OCI-LY3 (cell line): ENCODE measurements around the gene AANAT.

Source experiments
- H2AFZ ChIP-seq: fragments of 200-600, 300-600 bp; shearing (Covaris generic); 2 replicates; pipeline ENCODE4 v1.6.0; 2014; ENCODE audit warnings: antibody characterized with exemption, low read depth, low read length
- H3K27ac ChIP-seq: fragments of 200-600, 300-600 bp; sonication (generic); 2 replicates; pipeline ENCODE4 v1.5.1; 2014; ENCODE audit warnings: mild to moderate bottlenecking, low read length, moderate library complexity, mixed read lengths
- H3K27me3 ChIP-seq: fragments of 200-600, 300-600 bp; sonication (generic); 2 replicates; pipeline ENCODE4 v1.6.1; 2014; ENCODE audit warnings: low read depth, low read length, mixed read lengths
- H3K36me3 ChIP-seq: fragments of 200-600, 300-600 bp; sonication (generic); replicated peaks from 2 replicates; pipeline ENCODE3; 2014; ENCODE audit warnings: low read depth, low read length, mixed read lengths
- H3K4me1 ChIP-seq: fragments of 300-600, 200-600 bp; sonication (generic); 2 replicates; pipeline ENCODE4 v1.6.1; 2014; ENCODE audit warnings: low read length, mixed read lengths
- H3K4me2 ChIP-seq: fragments of 200-600, 300-600 bp; sonication (generic); 2 replicates; pipeline ENCODE4 v1.6.1; 2014; ENCODE audit warnings: low read length, mixed read lengths
- H3K4me3 ChIP-seq: fragments of 300-600, 200-600 bp; sonication (generic); 2 replicates; pipeline ENCODE4 v1.5.1; 2014; ENCODE audit warnings: antibody characterized with exemption, mild to moderate bottlenecking, low read length, moderate library complexity
- H3K79me2 ChIP-seq: fragments of 300-600, 200-600 bp; shearing (Covaris generic); 2 replicates; pipeline ENCODE4 v1.6.1; 2014; ENCODE audit warnings: mild to moderate bottlenecking, low read length, mixed read lengths
- H3K9ac ChIP-seq: fragments of 300-600, 200-600 bp; shearing (Covaris generic); 2 replicates; pipeline ENCODE4 v1.6.0; 2014; ENCODE audit warnings: mild to moderate bottlenecking, low read length, moderate library complexity
- H3K9me3 ChIP-seq: fragments of 200-600, 300-600 bp; shearing (Covaris generic); 2 replicates; pipeline ENCODE4 v1.6.1; 2014; ENCODE audit warnings: low read length, mixed read lengths; ENCODE audit not compliant: insufficient read depth
- H4K20me1 ChIP-seq: fragments of 200-600, 300-600 bp; sonication (generic); 2 replicates; pipeline ENCODE4 v1.6.1; 2016; ENCODE audit warnings: low read length, mixed read lengths; ENCODE audit not compliant: insufficient read depth
- EZH2phosphoT487 ChIP-seq: fragments of 200-600 bp; shearing (Covaris generic); IDR thresholded peaks from 2 replicates; pipeline ENCODE4 v1.6.1; 2018; ENCODE audit warnings: antibody characterized with exemption, mixed run types, low read depth
- TF ChIP-seq, protein P1 (sequence below): fragments of 200-600, 300-600 bp; sonication (generic); IDR thresholded peaks from 2 replicates; pipeline ENCODE4 v1.5.1; 2014; ENCODE audit warnings: antibody characterized with exemption, low read length, low read depth

Gene AANAT

DNA sequence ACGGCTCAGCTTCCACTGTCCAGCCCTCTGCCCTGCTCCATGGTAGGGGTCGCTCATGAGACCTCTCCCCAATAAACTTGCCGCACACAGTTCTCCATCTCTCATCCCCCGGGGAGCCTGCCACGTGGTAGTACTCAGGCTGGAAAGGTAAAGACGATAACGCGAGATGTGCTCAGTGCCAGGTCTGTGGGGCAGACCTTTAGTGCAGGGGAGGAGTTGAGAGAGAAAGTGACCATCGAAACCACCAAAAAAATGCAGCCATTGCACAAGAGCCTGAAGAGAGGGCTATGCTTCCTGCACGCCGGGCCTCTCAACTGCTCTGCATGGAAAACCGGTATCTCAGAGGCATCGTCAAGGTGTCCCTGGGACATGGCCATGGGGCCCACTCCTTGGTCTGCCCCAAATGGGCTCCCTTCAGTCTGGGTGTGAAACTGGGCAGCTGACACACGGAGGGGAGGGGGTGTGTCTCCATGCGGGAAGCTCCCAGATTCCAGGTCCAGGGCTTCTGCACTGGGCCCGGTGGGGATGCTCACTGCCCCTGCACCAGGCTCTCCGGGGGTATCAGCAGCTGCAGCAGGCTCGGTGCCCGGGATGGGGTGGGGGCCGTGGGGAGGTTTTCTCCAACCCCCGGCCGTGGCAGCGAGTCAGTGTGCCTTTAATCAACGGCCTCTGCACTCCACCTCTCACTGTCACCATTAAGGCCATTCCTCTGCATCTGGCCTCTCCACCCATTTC lies 4.7 kb upstream of the AANAT start:
- Histone ChIP-seq H3K4me1 (peaks cover 21% of the 10 kb centered on the region), H3K4me3 (no peak overlapping the region), H3K27ac (no peak overlapping the region), H3K4me2 (no peak overlapping the region), H3K9me3 (no peaks in the 10 kb centered on the region), H3K9ac (no peak overlapping the region), H3K79me2 (no peaks in the 10 kb centered on the region), H4K20me1 (no peaks in the 10 kb centered on the region), H3K36me3 (no peaks in the 10 kb centered on the region), H3K27me3 (no peaks in the 10 kb centered on the region), H2AFZ (no peak overlapping the region)
- TF ChIP-seq, protein P1, sequence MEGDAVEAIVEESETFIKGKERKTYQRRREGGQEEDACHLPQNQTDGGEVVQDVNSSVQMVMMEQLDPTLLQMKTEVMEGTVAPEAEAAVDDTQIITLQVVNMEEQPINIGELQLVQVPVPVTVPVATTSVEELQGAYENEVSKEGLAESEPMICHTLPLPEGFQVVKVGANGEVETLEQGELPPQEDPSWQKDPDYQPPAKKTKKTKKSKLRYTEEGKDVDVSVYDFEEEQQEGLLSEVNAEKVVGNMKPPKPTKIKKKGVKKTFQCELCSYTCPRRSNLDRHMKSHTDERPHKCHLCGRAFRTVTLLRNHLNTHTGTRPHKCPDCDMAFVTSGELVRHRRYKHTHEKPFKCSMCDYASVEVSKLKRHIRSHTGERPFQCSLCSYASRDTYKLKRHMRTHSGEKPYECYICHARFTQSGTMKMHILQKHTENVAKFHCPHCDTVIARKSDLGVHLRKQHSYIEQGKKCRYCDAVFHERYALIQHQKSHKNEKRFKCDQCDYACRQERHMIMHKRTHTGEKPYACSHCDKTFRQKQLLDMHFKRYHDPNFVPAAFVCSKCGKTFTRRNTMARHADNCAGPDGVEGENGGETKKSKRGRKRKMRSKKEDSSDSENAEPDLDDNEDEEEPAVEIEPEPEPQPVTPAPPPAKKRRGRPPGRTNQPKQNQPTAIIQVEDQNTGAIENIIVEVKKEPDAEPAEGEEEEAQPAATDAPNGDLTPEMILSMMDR, result no peak
- no peak for TF ChIP-seq EZH2phosphoT487

- H3K36me3 ChIP-seq, result no peaks in the 10 kb centered on the region
- no peak overlapping the region for H3K4me3 ChIP-seq
- no peak overlapping the region for H3K4me2 ChIP-seq
- H3K9me3 ChIP-seq, result no peaks in the 10 kb centered on the region
- H3K79me2 ChIP-seq, result no peaks in the 10 kb centered on the region
- H2AFZ ChIP-seq, result no peak overlapping the region
- H3K27me3 ChIP-seq, result no peaks in the 10 kb centered on the region
- no peak overlapping the region for H3K27ac ChIP-seq
- H3K4me1 ChIP-seq, result peaks cover 11% of the 10 kb centered on the region
- H4K20me1 ChIP-seq, result no peaks in the 10 kb centered on the region
- TF ChIP-seq, protein P1, result no peak
- no peak for TF ChIP-seq EZH2phosphoT487
- no peak overlapping the region for H3K9ac ChIP-seq
These were observed 650 bp upstream of the AANAT start for GRCh38 chr17:76466775-76467130.

DNA sequence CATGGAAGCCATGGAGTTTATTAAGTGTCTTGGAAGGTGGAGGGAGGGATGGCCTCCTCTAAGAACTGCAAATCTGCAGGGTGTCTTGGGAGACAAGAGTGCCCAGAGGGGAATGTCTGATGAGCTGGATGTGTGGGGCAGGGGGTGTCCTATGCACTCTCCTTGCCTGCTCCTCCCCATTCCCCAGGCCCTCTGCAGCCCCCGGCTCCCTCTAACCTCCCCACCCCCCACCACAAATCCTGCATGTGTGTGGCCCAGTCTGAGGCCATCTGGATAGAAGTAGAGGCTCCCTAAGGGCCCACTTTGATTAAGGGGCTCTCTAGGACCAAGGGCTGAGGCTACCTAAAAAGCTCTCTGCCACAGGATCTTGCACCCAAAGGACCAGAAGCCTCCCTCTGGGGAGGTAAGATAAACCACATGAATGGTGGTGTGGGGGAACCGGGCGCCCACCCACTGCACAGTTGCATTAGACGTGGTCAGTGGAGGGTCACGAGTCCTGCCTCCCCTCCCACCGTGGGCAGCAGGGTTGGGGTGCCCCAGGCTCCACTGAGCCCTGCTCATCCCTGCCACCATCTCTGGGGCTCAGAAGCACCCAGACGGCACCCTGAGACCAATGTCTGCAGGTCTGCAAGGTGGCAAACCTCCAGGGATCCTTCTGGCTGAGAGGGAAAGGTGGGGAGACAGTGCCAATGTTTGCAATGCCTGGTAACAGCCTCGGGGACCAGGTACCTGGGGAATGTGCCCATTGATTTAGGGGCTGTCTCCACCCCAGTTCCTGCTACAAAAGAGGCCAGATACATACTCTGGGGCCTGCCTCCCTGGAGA lies 618 bp downstream of the AANAT start:
- no peaks in the 10 kb centered on the region for H4K20me1 ChIP-seq
- H3K4me1 ChIP-seq, result peaks cover 11% of the 10 kb centered on the region
- H3K4me2 ChIP-seq, result no peak overlapping the region
- H3K27me3 ChIP-seq, result no peaks in the 10 kb centered on the region
- TF ChIP-seq EZH2phosphoT487, result no peak
- TF ChIP-seq, protein P1, result no peak
- no peak overlapping the region for H3K9ac ChIP-seq
- H3K27ac ChIP-seq, result no peak overlapping the region
- no peak overlapping the region for H3K4me3 ChIP-seq
- no peaks in the 10 kb centered on the region for H3K9me3 ChIP-seq
- H2AFZ ChIP-seq, result no peak overlapping the region
- H3K79me2 ChIP-seq, result no peaks in the 10 kb centered on the region
- H3K36me3 ChIP-seq, result no peaks in the 10 kb centered on the region

DNA sequence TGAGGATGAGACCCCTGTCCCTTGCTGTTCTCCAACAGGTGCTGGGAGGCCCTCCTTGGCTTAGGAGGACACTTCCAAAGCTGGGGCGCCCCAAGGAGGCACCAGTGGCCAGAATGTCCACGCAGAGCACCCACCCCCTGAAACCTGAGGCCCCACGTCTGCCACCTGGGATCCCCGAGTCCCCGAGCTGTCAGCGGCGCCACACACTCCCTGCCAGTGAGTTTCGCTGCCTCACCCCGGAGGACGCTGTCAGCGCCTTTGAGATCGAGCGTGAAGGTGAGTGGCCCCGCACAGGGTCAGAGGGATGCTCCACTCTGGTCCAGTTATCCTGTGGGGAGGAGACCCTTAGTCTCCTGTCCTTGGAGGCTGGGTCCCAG lies 1.2 kb downstream of the AANAT start:
- H3K27ac ChIP-seq, result no peak overlapping the region
- no peak for TF ChIP-seq EZH2phosphoT487
- TF ChIP-seq, protein P1, result no peak
- no peak overlapping the region for H3K4me3 ChIP-seq
- H2AFZ ChIP-seq, result no peak overlapping the region
- no peaks in the 10 kb centered on the region for H3K27me3 ChIP-seq
- H4K20me1 ChIP-seq, result no peaks in the 10 kb centered on the region
- H3K79me2 ChIP-seq, result no peaks in the 10 kb centered on the region
- no peaks in the 10 kb centered on the region for H3K9me3 ChIP-seq
- no peak overlapping the region for H3K9ac ChIP-seq
- H3K4me1 ChIP-seq, result peaks cover 11% of the 10 kb centered on the region
- no peak overlapping the region for H3K4me2 ChIP-seq
- no peaks in the 10 kb centered on the region for H3K36me3 ChIP-seq
